Progenitor cell of endocrine pancreas (in vitro differentiated cells): Measurements from ENCODE around the gene RIBC2. TPM values are rescaled to one million over a fixed set of nuclear protein-coding genes. Genes with fewer than 3 reads are reported as not detected.

Experiments
- DNase-seq: peaks from one replicate; pipeline ENCODE4 v3.0.0; 2021; ENCODE audit warnings: low spot score; ENCODE audit not compliant: unreplicated experiment
- H3K27ac Mint-ChIP-seq: 2 replicates; pipeline ENCODE4 v1.8.0; 2021; ENCODE audit warnings: mild to moderate bottlenecking, moderate library complexity, mixed read lengths
- H3K27me3 Mint-ChIP-seq: 2 replicates; pipeline ENCODE4 v1.8.0; 2021; ENCODE audit warnings: mixed read lengths
- H3K36me3 Mint-ChIP-seq: 2 replicates; pipeline ENCODE4 v1.8.0; 2022; ENCODE audit warnings: mixed read lengths; ENCODE audit not compliant: insufficient read depth
- H3K4me1 Mint-ChIP-seq: 2 replicates; pipeline ENCODE4 v1.8.0; 2021; ENCODE audit warnings: low read depth, mixed read lengths
- H3K4me3 Mint-ChIP-seq: 2 replicates; pipeline ENCODE4 v1.8.0; 2021; ENCODE audit warnings: low read depth, mild to moderate bottlenecking, moderate library complexity, mixed read lengths
- H3K9me3 Mint-ChIP-seq: 2 replicates; pipeline ENCODE4 v1.8.0; 2021; ENCODE audit warnings: low read depth, mixed read lengths
- CTCF ChIP-seq: fragments of 200-600 bp; sonication (generic); IDR thresholded peaks from one replicate; pipeline ENCODE4 v1.5.0; 2021; ENCODE audit warnings: antibody characterized with exemption, mild to moderate bottlenecking; ENCODE audit not compliant: unreplicated experiment
- total RNA-seq: library from RNA; stranded (reverse); gene quantifications from 2 replicates; pipeline ENCODE4 v1.2.1, GENCODE V29; 2021

The RIBC2 gene
- total RNA-seq, 1 donor from 2014 or later, result 7.0 TPM

- Mint-ChIP-seq H3K4me3 (no peak overlapping the region), H3K27me3 (peaks cover 7% of the 10 kb centered on the region), H3K9me3 (peaks cover 4% of the 10 kb centered on the region), H3K27ac (no peak overlapping the region), H3K4me1 (peaks cover 3% of the 10 kb centered on the region), H3K36me3 (no peaks in the 10 kb centered on the region)
- no peak for TF ChIP-seq CTCF
- no peak for DNase-seq
These were observed 56.0 kb downstream of the RIBC2 start for GRCh38 chr22:45469281-45470073.

- no peak overlapping the region for H3K4me3 Mint-ChIP-seq
- no peaks in the 10 kb centered on the region for H3K36me3 Mint-ChIP-seq
- TF ChIP-seq CTCF, result no peak
- no peak overlapping the region for H3K27ac Mint-ChIP-seq
- DNase-seq, result no peak
- peaks cover 10% of the 10 kb centered on the region for H3K27me3 Mint-ChIP-seq
- H3K4me1 Mint-ChIP-seq, result peaks cover 3% of the 10 kb centered on the region
- peaks cover 4% of the 10 kb centered on the region for H3K9me3 Mint-ChIP-seq
These were observed 57.4 kb downstream of the RIBC2 start for GRCh38 chr22:45470871-45471270.

- H3K27me3 Mint-ChIP-seq, result peaks cover 10% of the 10 kb centered on the region
- no peaks in the 10 kb centered on the region for H3K36me3 Mint-ChIP-seq
- H3K9me3 Mint-ChIP-seq, result no peaks in the 10 kb centered on the region
- H3K4me3 Mint-ChIP-seq, result no peak overlapping the region
- peaks cover 3% of the 10 kb centered on the region for H3K4me1 Mint-ChIP-seq
- no peak overlapping the region for H3K27ac Mint-ChIP-seq
- TF ChIP-seq CTCF, result no peak
- no peak for DNase-seq
These were observed 58.9 kb downstream of the RIBC2 start for GRCh38 chr22:45472426-45472825.

GRCh38 chr22:45473626-45474237 is 60.2 kb downstream of the RIBC2 start:
- Mint-ChIP-seq H3K36me3 (no peaks in the 10 kb centered on the region), H3K9me3 (no peaks in the 10 kb centered on the region), H3K4me1 (peaks cover 3% of the 10 kb centered on the region), H3K27ac (no peak overlapping the region), H3K4me3 (no peak overlapping the region), H3K27me3 (peaks cover 10% of the 10 kb centered on the region)
- no peak for TF ChIP-seq CTCF
- no peak for DNase-seq

- H3K36me3 Mint-ChIP-seq, result no peaks in the 10 kb centered on the region
- H3K9me3 Mint-ChIP-seq, result no peaks in the 10 kb centered on the region
- no peak for TF ChIP-seq CTCF
- H3K27ac Mint-ChIP-seq, result no peak overlapping the region
- H3K4me3 Mint-ChIP-seq, result no peak overlapping the region
- H3K27me3 Mint-ChIP-seq, result peaks cover 8% of the 10 kb centered on the region
- peaks cover 3% of the 10 kb centered on the region for H3K4me1 Mint-ChIP-seq
- DNase-seq, result no peak
These were observed 61.7 kb downstream of the RIBC2 start for GRCh38 chr22:45475063-45475747.
